HG02884 (cell line): ENCODE results near the gene SLC8B1.
A peak's percentile ranks its signal among the peaks of the same experiment; 100 is the strongest.
"Not testable (repeated sequence)": the region's sequence is repeated elsewhere in the genome, so short reads cannot be mapped to it uniquely, and the experiment has no call there.

Experiments used
- ATAC-seq: cut with Tn5 transposase; IDR thresholded peaks from one replicate; pipeline ENCODE4 v1.9.1; 2021; ENCODE audit warnings: mild to moderate bottlenecking, moderate library complexity; ENCODE audit not compliant: unreplicated experiment

The SLC8B1 gene

GRCh38 chr12:113358381-113359132, 23.6 kb upstream of the SLC8B1 start, which contains the start of gene PLBD2:
PLBD2 (plus strand) TSS chr12:113358587; CDS start chr12:113358601, 14 bp downstream.
- ATAC-seq: peak; percentile 86

GRCh38 chr12:113354192-113354591, 19.3 kb upstream of the SLC8B1 start:
- ATAC-seq: not testable (repeated sequence)

- ATAC-seq: no peak
Measured at GRCh38 chr12:113351089-113351488, 16.2 kb upstream of the SLC8B1 start.

GRCh38 chr12:113348849-113349536, 14.1 kb upstream of the SLC8B1 start:
- no peak for ATAC-seq

- ATAC-seq: no peak
Measured at GRCh38 chr12:113347892-113348291, 13.0 kb upstream of the SLC8B1 start.

GRCh38 chr12:113347107-113347506, 12.2 kb upstream of the SLC8B1 start:
- no peak for ATAC-seq

GRCh38 chr12:113346353-113346752, 11.4 kb upstream of the SLC8B1 start:
- ATAC-seq: no peak

- ATAC-seq: no peak
Measured at GRCh38 chr12:113345318-113345717, 10.4 kb upstream of the SLC8B1 start.

GRCh38 chr12:113341535-113341934, 6.6 kb upstream of the SLC8B1 start:
- ATAC-seq: no peak

GRCh38 chr12:113340061-113340460, 5.2 kb upstream of the SLC8B1 start:
- no peak for ATAC-seq

- no peak for ATAC-seq
Measured at GRCh38 chr12:113339540-113339939, 4.6 kb upstream of the SLC8B1 start.

GRCh38 chr12:113333877-113334785, 778 bp downstream of the SLC8B1 start:
- ATAC-seq: peak; percentile 15

- ATAC-seq: no peak
Measured at GRCh38 chr12:113333418-113333750, 1.5 kb downstream of the SLC8B1 start.

- ATAC-seq: no peak
Measured at GRCh38 chr12:113332688-113333417, 2.1 kb downstream of the SLC8B1 start.

- no peak for ATAC-seq
Measured at GRCh38 chr12:113330505-113330904, 4.4 kb downstream of the SLC8B1 start.

GRCh38 chr12:113329791-113330417, 5.0 kb downstream of the SLC8B1 start:
- ATAC-seq: no peak

- ATAC-seq: no peak
Measured at GRCh38 chr12:113329022-113329790, 5.7 kb downstream of the SLC8B1 start.

GRCh38 chr12:113328368-113328889, 6.5 kb downstream of the SLC8B1 start:
- no peak for ATAC-seq

- ATAC-seq: no peak
Measured at GRCh38 chr12:113326775-113327395, 8.0 kb downstream of the SLC8B1 start.
